Nephron progenitor cell (in vitro differentiated cells): ENCODE data around the gene RUNDC3A.
"Not testable (repeated sequence)": the region's sequence is repeated elsewhere in the genome, so short reads cannot be mapped to it uniquely, and the experiment has no call there.

Source experiments
- DNase-seq: peaks from one replicate; pipeline ENCODE4 v3.0.0; 2021
- H3K27ac Mint-ChIP-seq: 2 replicates; pipeline ENCODE4 v1.8.0; 2021; ENCODE audit warnings: mild to moderate bottlenecking, moderate library complexity, mixed read lengths
- H3K27me3 Mint-ChIP-seq: 2 replicates; pipeline ENCODE4 v1.8.0; 2021; ENCODE audit warnings: mild to moderate bottlenecking, low read depth, mixed read lengths; ENCODE audit not compliant: poor library complexity
- H3K36me3 Mint-ChIP-seq: 2 replicates; pipeline ENCODE4 v1.8.0; 2021; ENCODE audit warnings: low read depth, mixed read lengths
- H3K4me1 Mint-ChIP-seq: 2 replicates; pipeline ENCODE4 v1.8.0; 2021; ENCODE audit warnings: mixed read lengths
- H3K4me3 Mint-ChIP-seq: 2 replicates; pipeline ENCODE4 v1.8.0; 2021; ENCODE audit warnings: mild to moderate bottlenecking, moderate library complexity, mixed read lengths
- H3K9me3 Mint-ChIP-seq: 2 replicates; pipeline ENCODE4 v1.8.0; 2021; ENCODE audit warnings: mild to moderate bottlenecking, moderate library complexity, mixed read lengths
- CTCF ChIP-seq: fragments of 200-600 bp; sonication (generic); IDR thresholded peaks from 2 replicates; pipeline ENCODE4 v1.5.0; 2021; ENCODE audit warnings: antibody characterized with exemption

RUNDC3A gene

GRCh38 chr17:44360826-44361225 lies 52.4 kb downstream of the RUNDC3A start:
- peaks cover 47% of the 10 kb centered on the region for H3K4me1 Mint-ChIP-seq
- peak overlapping the region; percentile 87 for H3K4me3 Mint-ChIP-seq
- peak; percentile 70 for DNase-seq
- peaks cover 14% of the 10 kb centered on the region for H3K27me3 Mint-ChIP-seq
- peak overlapping the region; percentile 90 for H3K27ac Mint-ChIP-seq
- no peaks in the 10 kb centered on the region for H3K9me3 Mint-ChIP-seq
- TF ChIP-seq CTCF: no peak
- H3K36me3 Mint-ChIP-seq: peaks cover 11% of the 10 kb centered on the region

GRCh38 chr17:44361292-44362260 lies 53.2 kb downstream of the RUNDC3A start:
- Mint-ChIP-seq H3K27me3 (peaks cover 22% of the 10 kb centered on the region), H3K4me3 (peak overlapping the region; percentile 87), H3K9me3 (no peaks in the 10 kb centered on the region), H3K27ac (peak overlapping the region; percentile 63), H3K4me1 (peaks cover 47% of the 10 kb centered on the region), H3K36me3 (peaks cover 11% of the 10 kb centered on the region)
- no peak for TF ChIP-seq CTCF
- DNase-seq: no peak

GRCh38 chr17:44362459-44362948 lies 54.1 kb downstream of the RUNDC3A start:
- peak overlapping the region; percentile 87 for H3K4me3 Mint-ChIP-seq
- H3K9me3 Mint-ChIP-seq: no peaks in the 10 kb centered on the region
- peaks cover 22% of the 10 kb centered on the region for H3K27me3 Mint-ChIP-seq
- no peak for DNase-seq
- peaks cover 6% of the 10 kb centered on the region for H3K36me3 Mint-ChIP-seq
- no peak overlapping the region for H3K27ac Mint-ChIP-seq
- TF ChIP-seq CTCF: no peak
- peaks cover 47% of the 10 kb centered on the region for H3K4me1 Mint-ChIP-seq

GRCh38 chr17:44362949-44363612 lies 54.7 kb downstream of the RUNDC3A start:
- Mint-ChIP-seq H3K27ac (no peak overlapping the region), H3K36me3 (peaks cover 6% of the 10 kb centered on the region), H3K27me3 (peaks cover 23% of the 10 kb centered on the region), H3K4me1 (peaks cover 47% of the 10 kb centered on the region), H3K4me3 (peak overlapping the region; percentile 87), H3K9me3 (peaks cover 3% of the 10 kb centered on the region)
- DNase-seq: peak; percentile 50
- no peak for TF ChIP-seq CTCF

GRCh38 chr17:44363613-44364159 lies 55.3 kb downstream of the RUNDC3A start, which contains the start of gene FAM171A2:
TSS of gene FAM171A2 (minus strand) at chr17:44363853. CDS start at chr17:44363714, 139 bp downstream.
- Mint-ChIP-seq H3K36me3 (peaks cover 5% of the 10 kb centered on the region), H3K27me3 (peaks cover 28% of the 10 kb centered on the region), H3K9me3 (peaks cover 3% of the 10 kb centered on the region), H3K27ac (no peak within 1 kb of the TSS), H3K4me3 (peak within 1 kb of the TSS; percentile 87), H3K4me1 (peaks cover 46% of the 10 kb centered on the region)
- DNase-seq: peak; percentile 91
- TF ChIP-seq CTCF: no peak

GRCh38 chr17:44365051-44365450 lies 56.6 kb downstream of the RUNDC3A start:
- not testable (repeated sequence) for DNase-seq, H3K36me3 Mint-ChIP-seq, H3K9me3 Mint-ChIP-seq, H3K27ac Mint-ChIP-seq
- H3K27me3 Mint-ChIP-seq: peaks cover 28% of the 10 kb centered on the region
- H3K4me1 Mint-ChIP-seq: peaks cover 43% of the 10 kb centered on the region
- peak overlapping the region; percentile 86 for H3K4me3 Mint-ChIP-seq
